ENCODE results near the gene BTNL9.
"Not testable (repeated sequence)": the region's sequence is repeated elsewhere in the genome, so short reads cannot be mapped to it uniquely, and the experiment has no call there.

GRCh38 chr5:181104606-181105390 lies 64.7 kb downstream of the BTNL9 start:
- TF ChIP-seq CTCF, EZH2 (IDR thresholded peaks at IDR 0.05): not testable (repeated sequence)
